HepG2 (cell line): ENCODE measurements around the gene PGRMC2. TPM values are rescaled to one million over a fixed set of nuclear protein-coding genes. Genes with fewer than 3 reads are reported as not detected.

Experiments used
- ATF7-NPFF ChIP-seq: sonication (generic); formaldehyde crosslinking; IDR thresholded peaks from 2 replicates; pipeline ENCODE4 v1.8.1; 2023; ENCODE audit warnings: mild to moderate bottlenecking, low read depth, missing genetic modification reagents, moderate library complexity
- BORCS8-MEF2B ChIP-seq: sonication (generic); formaldehyde crosslinking; IDR thresholded peaks from 2 replicates; pipeline ENCODE4 v1.8.0; 2022; ENCODE audit warnings: mild to moderate bottlenecking, missing genetic modification reagents
- NR2F6 ChIP-seq, 2 experiments: IDR thresholded peaks; 2 replicates each; pipeline ENCODE4 v1.6.1; 2016; ENCODE audit warnings: antibody characterized with exemption in 1 of 2, mild to moderate bottlenecking in 1 of 2
- PCBP1 ChIP-seq: fragments of 200-400 bp; formaldehyde crosslinking; IDR thresholded peaks from 2 replicates; pipeline ENCODE4 v1.6.1; 2017; ENCODE audit warnings: mild to moderate bottlenecking, low read depth, low read length, borderline replicate concordance
- RFX1 ChIP-seq: fragments of 450-650 bp; IDR thresholded peaks from 2 replicates; pipeline ENCODE4 v1.6.1; 2017
- ZBTB20 ChIP-seq: sonication (generic); formaldehyde crosslinking; IDR thresholded peaks from 2 replicates; pipeline ENCODE4 v1.8.1; 2023; ENCODE audit warnings: missing genetic modification reagents, low read depth, mild to moderate bottlenecking, borderline replicate concordance
- ZMYM2 ChIP-seq: sonication (generic); formaldehyde crosslinking; IDR thresholded peaks from 2 replicates; pipeline ENCODE4 v1.8.0; 2022; ENCODE audit warnings: mild to moderate bottlenecking, missing genetic modification reagents
- ZNF235 ChIP-seq: sonication (generic); formaldehyde crosslinking; IDR thresholded peaks from 2 replicates; pipeline ENCODE4 v1.8.1; 2023; ENCODE audit warnings: mild to moderate bottlenecking, missing genetic modification reagents, borderline replicate concordance
- polyA plus RNA-seq, 8 experiments: library from polyadenylated mRNA; depleted of rRNA in 3 of 8; stranded (reverse) in 7 of 8; unstranded in 1 of 8; fragments of >200 nt; fragmentation: Illumina TruSeq in 4 of 8; extraction: Trizol in 4 of 8; gene quantifications; 2 replicates each; pipeline versions ENCODE4 v1.2.1 to v1.2.3, GENCODE V29; 2011 to 2016; ENCODE audit warnings: low read depth in 4 of 8, missing spikeins in 1 of 8, mixed read lengths in 1 of 8; ENCODE audit not compliant: insufficient read depth in 1 of 8
- total RNA-seq, 5 experiments: library from RNA; depleted of rRNA; stranded (reverse); fragments of >200 nt; fragmentation: Illumina TruSeq; extraction: Trizol; gene quantifications; 2 replicates each; pipeline ENCODE4 v1.2.3, GENCODE V29; 2016; ENCODE audit warnings: low read depth in 1 of 5
- TF ChIP-seq, protein P1 (sequence below): IDR thresholded peaks from 2 replicates; pipeline ENCODE4 v1.6.1; 2016; ENCODE audit warnings: missing compliant biosample characterization, missing genetic modification reagents, borderline replicate concordance
- TF ChIP-seq, protein P2 (sequence below): sonication (generic); formaldehyde crosslinking; IDR thresholded peaks from 2 replicates; pipeline ENCODE4 v1.4.0; 2020; ENCODE audit warnings: missing genetic modification reagents
- TF ChIP-seq, protein P3 (sequence below): sonication (generic); formaldehyde crosslinking; IDR thresholded peaks from 2 replicates; pipeline ENCODE4 v1.5.1; 2020; ENCODE audit warnings: mild to moderate bottlenecking, missing genetic modification reagents
- TF ChIP-seq, protein P4 (sequence below): sonication (generic); formaldehyde crosslinking; IDR thresholded peaks from 2 replicates; pipeline ENCODE4 v1.4.0; 2020; ENCODE audit warnings: mild to moderate bottlenecking, missing genetic modification reagents
- TF ChIP-seq, protein P5 (sequence below), 2 experiments: fragments of 450-650 bp in 1 of 2; sonication (generic) in 1 of 2; formaldehyde crosslinking in 1 of 2; IDR thresholded peaks; 2 replicates each; pipeline versions ENCODE4 v1.6.1 to v1.8.0; 2016 to 2022; ENCODE audit warnings: antibody characterized with exemption in 1 of 2, mild to moderate bottlenecking in 1 of 2, missing genetic modification reagents in 1 of 2

PGRMC2 gene
- total and polyA plus RNA-seq, 2 of the 13 experiments (the other 11 are each of a cell fraction or from before 2014, with no cell fraction given), result 16.0 to 19.8 TPM

DNA sequence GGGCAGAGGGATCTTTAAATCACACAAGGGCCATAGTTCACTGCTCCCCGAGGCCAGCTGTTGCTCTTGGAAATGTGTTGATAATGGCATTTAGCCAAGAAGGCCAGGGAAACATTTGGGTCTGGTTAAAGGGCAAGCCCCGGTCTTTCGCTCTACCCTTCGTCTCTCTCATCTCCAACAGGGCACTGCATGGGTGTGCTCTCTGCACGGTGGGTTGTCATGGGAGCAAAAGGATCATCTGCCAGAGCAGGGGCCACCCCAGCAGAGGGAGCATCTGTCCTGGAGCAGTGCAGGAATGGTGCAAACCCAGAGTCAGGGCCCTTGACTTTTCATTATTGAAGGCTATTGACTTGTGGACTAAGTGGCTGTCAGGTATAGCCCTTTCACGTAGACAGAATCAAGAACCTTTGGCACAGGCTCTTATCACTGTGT, 22.7 kb upstream of the PGRMC2 start (continued):
- no peak for TF ChIP-seq PCBP1
- no peak for TF ChIP-seq NR2F6 (IDR thresholded peaks at IDR 0.05)
- TF ChIP-seq NR2F6 (CRISPR knock-in tag; IDR thresholded peaks at IDR 0.05), result peak; percentile 44; the same call in 1 of the 2 replicates
- TF ChIP-seq, protein P1, sequence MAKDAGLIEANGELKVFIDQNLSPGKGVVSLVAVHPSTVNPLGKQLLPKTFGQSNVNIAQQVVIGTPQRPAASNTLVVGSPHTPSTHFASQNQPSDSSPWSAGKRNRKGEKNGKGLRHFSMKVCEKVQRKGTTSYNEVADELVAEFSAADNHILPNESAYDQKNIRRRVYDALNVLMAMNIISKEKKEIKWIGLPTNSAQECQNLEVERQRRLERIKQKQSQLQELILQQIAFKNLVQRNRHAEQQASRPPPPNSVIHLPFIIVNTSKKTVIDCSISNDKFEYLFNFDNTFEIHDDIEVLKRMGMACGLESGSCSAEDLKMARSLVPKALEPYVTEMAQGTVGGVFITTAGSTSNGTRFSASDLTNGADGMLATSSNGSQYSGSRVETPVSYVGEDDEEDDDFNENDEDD (CRISPR knock-in tag), result no peak
- TF ChIP-seq ZMYM2 (CRISPR knock-in tag), result no peak
- TF ChIP-seq, protein P2, sequence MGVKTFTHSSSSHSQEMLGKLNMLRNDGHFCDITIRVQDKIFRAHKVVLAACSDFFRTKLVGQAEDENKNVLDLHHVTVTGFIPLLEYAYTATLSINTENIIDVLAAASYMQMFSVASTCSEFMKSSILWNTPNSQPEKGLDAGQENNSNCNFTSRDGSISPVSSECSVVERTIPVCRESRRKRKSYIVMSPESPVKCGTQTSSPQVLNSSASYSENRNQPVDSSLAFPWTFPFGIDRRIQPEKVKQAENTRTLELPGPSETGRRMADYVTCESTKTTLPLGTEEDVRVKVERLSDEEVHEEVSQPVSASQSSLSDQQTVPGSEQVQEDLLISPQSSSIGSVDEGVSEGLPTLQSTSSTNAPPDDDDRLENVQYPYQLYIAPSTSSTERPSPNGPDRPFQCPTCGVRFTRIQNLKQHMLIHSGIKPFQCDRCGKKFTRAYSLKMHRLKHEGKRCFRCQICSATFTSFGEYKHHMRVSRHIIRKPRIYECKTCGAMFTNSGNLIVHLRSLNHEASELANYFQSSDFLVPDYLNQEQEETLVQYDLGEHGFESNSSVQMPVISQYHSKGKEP, result no peak
- TF ChIP-seq, protein P3, sequence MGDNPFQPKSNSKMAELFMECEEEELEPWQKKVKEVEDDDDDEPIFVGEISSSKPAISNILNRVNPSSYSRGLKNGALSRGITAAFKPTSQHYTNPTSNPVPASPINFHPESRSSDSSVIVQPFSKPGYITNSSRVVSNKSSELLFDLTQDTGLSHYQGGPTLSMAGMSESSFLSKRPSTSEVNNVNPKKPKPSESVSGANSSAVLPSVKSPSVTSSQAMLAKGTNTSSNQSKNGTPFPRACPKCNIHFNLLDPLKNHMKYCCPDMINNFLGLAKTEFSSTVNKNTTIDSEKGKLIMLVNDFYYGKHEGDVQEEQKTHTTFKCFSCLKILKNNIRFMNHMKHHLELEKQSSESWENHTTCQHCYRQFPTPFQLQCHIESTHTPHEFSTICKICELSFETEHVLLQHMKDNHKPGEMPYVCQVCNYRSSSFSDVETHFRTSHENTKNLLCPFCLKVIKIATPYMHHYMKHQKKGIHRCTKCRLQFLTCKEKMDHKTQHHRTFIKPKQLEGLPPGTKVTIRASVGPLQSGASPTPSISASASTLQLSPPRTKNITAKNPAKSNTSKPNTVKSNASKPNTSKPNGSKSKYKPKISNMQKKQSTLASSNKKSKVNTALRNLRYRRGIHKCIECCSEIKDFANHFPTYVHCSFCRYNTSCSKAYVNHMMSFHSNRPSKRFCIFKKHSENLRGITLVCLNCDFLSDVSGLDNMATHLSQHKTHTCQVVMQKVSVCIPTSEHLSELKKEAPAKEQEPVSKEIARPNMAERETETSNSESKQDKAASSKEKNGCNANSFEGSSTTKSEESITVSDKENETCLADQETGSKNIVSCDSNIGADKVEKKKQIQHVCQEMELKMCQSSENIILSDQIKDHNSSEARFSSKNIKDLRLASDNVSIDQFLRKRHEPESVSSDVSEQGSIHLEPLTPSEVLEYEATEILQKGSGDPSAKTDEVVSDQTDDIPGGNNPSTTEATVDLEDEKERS (CRISPR knock-in tag), result no peak
- TF ChIP-seq BORCS8-MEF2B (CRISPR knock-in tag), result 0 out of 2 replicates have a peak, but pooled peaks have one; percentile 39
- TF ChIP-seq, protein P4, sequence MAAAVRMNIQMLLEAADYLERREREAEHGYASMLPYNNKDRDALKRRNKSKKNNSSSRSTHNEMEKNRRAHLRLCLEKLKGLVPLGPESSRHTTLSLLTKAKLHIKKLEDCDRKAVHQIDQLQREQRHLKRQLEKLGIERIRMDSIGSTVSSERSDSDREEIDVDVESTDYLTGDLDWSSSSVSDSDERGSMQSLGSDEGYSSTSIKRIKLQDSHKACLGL (CRISPR knock-in tag), result no peak
- TF ChIP-seq ZNF235 (CRISPR knock-in tag), result no peak
- TF ChIP-seq RFX1, result peak; percentile 72
- no peak for TF ChIP-seq ATF7-NPFF
- TF ChIP-seq, protein P5, sequence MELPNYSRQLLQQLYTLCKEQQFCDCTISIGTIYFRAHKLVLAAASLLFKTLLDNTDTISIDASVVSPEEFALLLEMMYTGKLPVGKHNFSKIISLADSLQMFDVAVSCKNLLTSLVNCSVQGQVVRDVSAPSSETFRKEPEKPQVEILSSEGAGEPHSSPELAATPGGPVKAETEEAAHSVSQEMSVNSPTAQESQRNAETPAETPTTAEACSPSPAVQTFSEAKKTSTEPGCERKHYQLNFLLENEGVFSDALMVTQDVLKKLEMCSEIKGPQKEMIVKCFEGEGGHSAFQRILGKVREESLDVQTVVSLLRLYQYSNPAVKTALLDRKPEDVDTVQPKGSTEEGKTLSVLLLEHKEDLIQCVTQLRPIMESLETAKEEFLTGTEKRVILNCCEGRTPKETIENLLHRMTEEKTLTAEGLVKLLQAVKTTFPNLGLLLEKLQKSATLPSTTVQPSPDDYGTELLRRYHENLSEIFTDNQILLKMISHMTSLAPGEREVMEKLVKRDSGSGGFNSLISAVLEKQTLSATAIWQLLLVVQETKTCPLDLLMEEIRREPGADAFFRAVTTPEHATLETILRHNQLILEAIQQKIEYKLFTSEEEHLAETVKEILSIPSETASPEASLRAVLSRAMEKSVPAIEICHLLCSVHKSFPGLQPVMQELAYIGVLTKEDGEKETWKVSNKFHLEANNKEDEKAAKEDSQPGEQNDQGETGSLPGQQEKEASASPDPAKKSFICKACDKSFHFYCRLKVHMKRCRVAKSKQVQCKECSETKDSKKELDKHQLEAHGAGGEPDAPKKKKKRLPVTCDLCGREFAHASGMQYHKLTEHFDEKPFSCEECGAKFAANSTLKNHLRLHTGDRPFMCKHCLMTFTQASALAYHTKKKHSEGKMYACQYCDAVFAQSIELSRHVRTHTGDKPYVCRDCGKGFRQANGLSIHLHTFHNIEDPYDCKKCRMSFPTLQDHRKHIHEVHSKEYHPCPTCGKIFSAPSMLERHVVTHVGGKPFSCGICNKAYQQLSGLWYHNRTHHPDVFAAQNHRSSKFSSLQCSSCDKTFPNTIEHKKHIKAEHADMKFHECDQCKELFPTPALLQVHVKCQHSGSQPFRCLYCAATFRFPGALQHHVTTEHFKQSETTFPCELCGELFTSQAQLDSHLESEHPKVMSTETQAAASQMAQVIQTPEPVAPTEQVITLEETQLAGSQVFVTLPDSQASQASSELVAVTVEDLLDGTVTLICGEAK (IDR thresholded peaks at IDR 0.05), result no peak
- TF ChIP-seq, protein P5 (CRISPR knock-in tag; IDR thresholded peaks at IDR 0.05), result no peak
- 0 out of 2 replicates have a peak, but pooled peaks have one; percentile 25 for TF ChIP-seq ZBTB20
